Inferior parietal cortex (tissue), 1 donor: ENCODE results near the gene SLC9A7.
"Not testable (repeated sequence)": the region's sequence is repeated elsewhere in the genome, so short reads cannot be mapped to it uniquely, and the experiment has no call there.

Experiments
- DNase-seq: peaks from one replicate; pipeline ENCODE4 v3.0.0-alpha.2; 2016; ENCODE audit errors: extremely low spot score

Gene SLC9A7

GRCh38 chrX:46758956-46759644 lies at the start of gene SLC9A7:
Gene SLC9A7, minus strand, starts transcription at chrX:46759118. Its CDS starts 89 bp downstream, at chrX:46759029.
- peak; percentile 29 for DNase-seq

GRCh38 chrX:46805270-46805669 lies 46.4 kb upstream of the SLC9A7 start:
- no peak for DNase-seq

- no peak for DNase-seq
Observed at GRCh38 chrX:46803140-46803539, 44.2 kb upstream of the SLC9A7 start.

GRCh38 chrX:46796574-46797191 lies 37.8 kb upstream of the SLC9A7 start:
- peak; percentile 64 for DNase-seq

GRCh38 chrX:46793386-46794143 lies 34.6 kb upstream of the SLC9A7 start:
- no peak for DNase-seq

GRCh38 chrX:46792810-46793188 lies 33.9 kb upstream of the SLC9A7 start:
- DNase-seq = no peak

- DNase-seq = no peak
Observed at GRCh38 chrX:46791927-46792809, 33.2 kb upstream of the SLC9A7 start.

GRCh38 chrX:46788902-46789301 lies 30.0 kb upstream of the SLC9A7 start:
- DNase-seq = no peak

GRCh38 chrX:46784437-46784836 lies 25.5 kb upstream of the SLC9A7 start:
- not testable (repeated sequence) for DNase-seq

- DNase-seq = no peak
Observed at GRCh38 chrX:46782034-46782433, 23.1 kb upstream of the SLC9A7 start.

GRCh38 chrX:46777971-46778810 lies 19.3 kb upstream of the SLC9A7 start:
- DNase-seq = no peak

- no peak for DNase-seq
Observed at GRCh38 chrX:46770817-46771163, 11.9 kb upstream of the SLC9A7 start.

GRCh38 chrX:46770000-46770816 lies 11.3 kb upstream of the SLC9A7 start:
- no peak for DNase-seq

GRCh38 chrX:46762963-46763362 lies 4.0 kb upstream of the SLC9A7 start:
- DNase-seq = no peak

- DNase-seq = no peak
Observed at GRCh38 chrX:46759645-46759974, 692 bp upstream of the SLC9A7 start.

GRCh38 chrX:46758163-46758955 lies 559 bp downstream of the SLC9A7 start:
- peak; percentile 3 for DNase-seq

- DNase-seq = no peak
Observed at GRCh38 chrX:46757593-46757992, 1.3 kb downstream of the SLC9A7 start.

- no peak for DNase-seq
Observed at GRCh38 chrX:46757052-46757451, 1.9 kb downstream of the SLC9A7 start.

GRCh38 chrX:46755671-46756070 lies 3.2 kb downstream of the SLC9A7 start:
- no peak for DNase-seq
